ENCODE data around the gene TTC28.
A peak's percentile ranks its signal among the peaks of the same experiment; 100 is the strongest.

The TTC28 gene

GRCh38 chr22:28208787-28209186 lies 470.9 kb downstream of the TTC28 start:
- Histone ChIP-seq H3K56ac (ENCODE audit: low read length) (no peak overlapping the region), H3K4ac (ENCODE audit: low read depth, low read length) (no peak overlapping the region), H3K4me3 (ENCODE audit: low read length) (no peak overlapping the region), H3K79me1 (ENCODE audit: low read length) (no peaks in the 10 kb centered on the region), H3K23ac (ENCODE audit: low read length) (peak overlapping the region; percentile 29), H4K8ac (ENCODE audit: low read depth, low read length) (no peak overlapping the region), H3K36me3 (ENCODE audit: control insufficient read depth, insufficient read depth, low read length) (no peaks in the 10 kb centered on the region), H2BK120ac (ENCODE audit: low read depth, low read length) (no peak overlapping the region), H2BK5ac (ENCODE audit: low read length) (no peak overlapping the region), H3K4me1 (ENCODE audit: control insufficient read depth, low read depth, low read length) (peaks cover 5% of the 10 kb centered on the region), H2BK15ac (replicated peaks; ENCODE audit: low read depth) (no peak overlapping the region), H3K9ac (ENCODE audit: low read length) (no peak overlapping the region), H3K4me2 (ENCODE audit: low read length) (no peak overlapping the region), H3K18ac (ENCODE audit: low read length) (no peak overlapping the region), H3K27me3 (ENCODE audit: insufficient read depth, low read length, poor library complexity) (no peaks in the 10 kb centered on the region), H4K5ac (ENCODE audit: low read length) (no peak overlapping the region), H3K27ac (ENCODE audit: low read depth, low read length) (no peak overlapping the region), H2AK5ac (ENCODE audit: low read length) (no peak overlapping the region), H3K79me2 (ENCODE audit: control insufficient read depth, insufficient read depth, low read length) (no peaks in the 10 kb centered on the region)
- no CpG with 5 or more reads among the region's 2 CpGs for WGBS (ENCODE audit: extremely low coverage, insufficient coverage, low lambda C conversion rate)
- no peak for DNase-seq

GRCh38 chr22:28208036-28208435 lies 471.6 kb downstream of the TTC28 start:
- Histone ChIP-seq H3K79me1 (ENCODE audit: low read length) (no peaks in the 10 kb centered on the region), H3K18ac (ENCODE audit: low read length) (no peak overlapping the region), H3K4me1 (ENCODE audit: control insufficient read depth, low read depth, low read length) (peaks cover 5% of the 10 kb centered on the region), H2BK15ac (replicated peaks; ENCODE audit: low read depth) (no peak overlapping the region), H4K8ac (ENCODE audit: low read depth, low read length) (no peak overlapping the region), H2AK5ac (ENCODE audit: low read length) (no peak overlapping the region), H3K9ac (ENCODE audit: low read length) (no peak overlapping the region), H3K79me2 (ENCODE audit: control insufficient read depth, insufficient read depth, low read length) (no peaks in the 10 kb centered on the region), H2BK5ac (ENCODE audit: low read length) (no peak overlapping the region), H4K5ac (ENCODE audit: low read length) (no peak overlapping the region), H3K56ac (ENCODE audit: low read length) (no peak overlapping the region), H3K4me3 (ENCODE audit: low read length) (no peak overlapping the region), H3K27ac (ENCODE audit: low read depth, low read length) (no peak overlapping the region), H3K4me2 (ENCODE audit: low read length) (no peak overlapping the region), H3K36me3 (ENCODE audit: control insufficient read depth, insufficient read depth, low read length) (no peaks in the 10 kb centered on the region), H3K27me3 (ENCODE audit: insufficient read depth, low read length, poor library complexity) (no peaks in the 10 kb centered on the region), H3K23ac (ENCODE audit: low read length) (no peak overlapping the region), H3K4ac (ENCODE audit: low read depth, low read length) (no peak overlapping the region), H2BK120ac (ENCODE audit: low read depth, low read length) (no peak overlapping the region)
- DNase-seq: no peak
- WGBS (ENCODE audit: extremely low coverage, insufficient coverage, low lambda C conversion rate): no CpG with 5 or more reads among the region's 2 CpGs

- Histone ChIP-seq H2BK15ac (replicated peaks; ENCODE audit: low read depth) (no peak overlapping the region), H3K79me1 (ENCODE audit: low read length) (no peaks in the 10 kb centered on the region), H3K4me3 (ENCODE audit: low read length) (no peak overlapping the region), H3K4me1 (ENCODE audit: control insufficient read depth, low read depth, low read length) (peaks cover 5% of the 10 kb centered on the region), H3K27ac (ENCODE audit: low read depth, low read length) (no peak overlapping the region), H3K56ac (ENCODE audit: low read length) (no peak overlapping the region), H2BK120ac (ENCODE audit: low read depth, low read length) (no peak overlapping the region), H3K23ac (ENCODE audit: low read length) (no peak overlapping the region), H3K18ac (ENCODE audit: low read length) (no peak overlapping the region), H2AK5ac (ENCODE audit: low read length) (no peak overlapping the region), H3K4ac (ENCODE audit: low read depth, low read length) (no peak overlapping the region), H3K4me2 (ENCODE audit: low read length) (no peak overlapping the region), H4K5ac (ENCODE audit: low read length) (no peak overlapping the region), H2BK5ac (ENCODE audit: low read length) (no peak overlapping the region), H3K36me3 (ENCODE audit: control insufficient read depth, insufficient read depth, low read length) (no peaks in the 10 kb centered on the region), H3K79me2 (ENCODE audit: control insufficient read depth, insufficient read depth, low read length) (no peaks in the 10 kb centered on the region), H3K9ac (ENCODE audit: low read length) (no peak overlapping the region), H4K8ac (ENCODE audit: low read depth, low read length) (no peak overlapping the region), H3K27me3 (ENCODE audit: insufficient read depth, low read length, poor library complexity) (no peaks in the 10 kb centered on the region)
- DNase-seq: no peak
- no CpG with 5 or more reads among the region's 6 CpGs for WGBS (ENCODE audit: extremely low coverage, insufficient coverage, low lambda C conversion rate)
These were observed 472.2 kb downstream of the TTC28 start for GRCh38 chr22:28207281-28208030.

GRCh38 chr22:28205926-28206325 lies 473.7 kb downstream of the TTC28 start:
- Histone ChIP-seq H4K8ac (ENCODE audit: low read depth, low read length) (no peak overlapping the region), H3K27ac (ENCODE audit: low read depth, low read length) (no peak overlapping the region), H3K79me1 (ENCODE audit: low read length) (no peaks in the 10 kb centered on the region), H3K56ac (ENCODE audit: low read length) (no peak overlapping the region), H4K5ac (ENCODE audit: low read length) (no peak overlapping the region), H3K4me2 (ENCODE audit: low read length) (no peak overlapping the region), H3K27me3 (ENCODE audit: insufficient read depth, low read length, poor library complexity) (no peaks in the 10 kb centered on the region), H2BK15ac (replicated peaks; ENCODE audit: low read depth) (no peak overlapping the region), H3K4me1 (ENCODE audit: control insufficient read depth, low read depth, low read length) (peaks cover 5% of the 10 kb centered on the region), H3K79me2 (ENCODE audit: control insufficient read depth, insufficient read depth, low read length) (no peaks in the 10 kb centered on the region), H2BK5ac (ENCODE audit: low read length) (no peak overlapping the region), H3K23ac (ENCODE audit: low read length) (no peak overlapping the region), H3K18ac (ENCODE audit: low read length) (no peak overlapping the region), H3K36me3 (ENCODE audit: control insufficient read depth, insufficient read depth, low read length) (no peaks in the 10 kb centered on the region), H3K9ac (ENCODE audit: low read length) (no peak overlapping the region), H3K4me3 (ENCODE audit: low read length) (no peak overlapping the region), H2BK120ac (ENCODE audit: low read depth, low read length) (no peak overlapping the region), H3K4ac (ENCODE audit: low read depth, low read length) (no peak overlapping the region), H2AK5ac (ENCODE audit: low read length) (no peak overlapping the region)
- DNase-seq: no peak
- no CpG with 5 or more reads among the region's 1 CpG for WGBS (ENCODE audit: extremely low coverage, insufficient coverage, low lambda C conversion rate)

GRCh38 chr22:28204382-28204781 lies 475.3 kb downstream of the TTC28 start:
- Histone ChIP-seq H3K23ac (ENCODE audit: low read length) (no peak overlapping the region), H2BK5ac (ENCODE audit: low read length) (no peak overlapping the region)

GRCh38 chr22:28203286-28203685 lies 476.4 kb downstream of the TTC28 start:
- H2BK15ac ChIP-seq (replicated peaks; ENCODE audit: low read depth): no peak overlapping the region
- no peak overlapping the region for H3K23ac ChIP-seq (ENCODE audit: low read length)
- no peak overlapping the region for H3K27ac ChIP-seq (ENCODE audit: low read depth, low read length)
- WGBS (ENCODE audit: extremely low coverage, insufficient coverage, low lambda C conversion rate): no CpG with 5 or more reads among the region's 1 CpG
- no peaks in the 10 kb centered on the region for H3K27me3 ChIP-seq (ENCODE audit: insufficient read depth, low read length, poor library complexity)
- H4K5ac ChIP-seq (ENCODE audit: low read length): no peak overlapping the region
- H3K4ac ChIP-seq (ENCODE audit: low read depth, low read length): no peak overlapping the region
- no peak overlapping the region for H3K4me2 ChIP-seq (ENCODE audit: low read length)
- no peaks in the 10 kb centered on the region for H3K36me3 ChIP-seq (ENCODE audit: control insufficient read depth, insufficient read depth, low read length)
- no peak overlapping the region for H3K18ac ChIP-seq (ENCODE audit: low read length)
- H3K4me3 ChIP-seq (ENCODE audit: low read length): no peak overlapping the region
- no peak overlapping the region for H3K56ac ChIP-seq (ENCODE audit: low read length)
- no peak overlapping the region for H2BK5ac ChIP-seq (ENCODE audit: low read length)
- H3K79me2 ChIP-seq (ENCODE audit: control insufficient read depth, insufficient read depth, low read length): no peaks in the 10 kb centered on the region
- H3K79me1 ChIP-seq (ENCODE audit: low read length): no peaks in the 10 kb centered on the region
- no peaks in the 10 kb centered on the region for H3K4me1 ChIP-seq (ENCODE audit: control insufficient read depth, low read depth, low read length)
- no peak overlapping the region for H3K9ac ChIP-seq (ENCODE audit: low read length)
- DNase-seq: no peak
- no peak overlapping the region for H2AK5ac ChIP-seq (ENCODE audit: low read length)
- H2BK120ac ChIP-seq (ENCODE audit: low read depth, low read length): no peak overlapping the region
- no peak overlapping the region for H4K8ac ChIP-seq (ENCODE audit: low read depth, low read length)

More at GRCh38 chr22:28204382-28204781, 475.3 kb downstream of the TTC28 start:
- Histone ChIP-seq H2BK120ac (ENCODE audit: low read depth, low read length) (no peak overlapping the region), H3K36me3 (ENCODE audit: control insufficient read depth, insufficient read depth, low read length) (no peaks in the 10 kb centered on the region), H3K56ac (ENCODE audit: low read length) (no peak overlapping the region), H3K79me1 (ENCODE audit: low read length) (no peaks in the 10 kb centered on the region), H2AK5ac (ENCODE audit: low read length) (no peak overlapping the region), H3K27me3 (ENCODE audit: insufficient read depth, low read length, poor library complexity) (no peaks in the 10 kb centered on the region), H3K4me2 (ENCODE audit: low read length) (no peak overlapping the region), H3K9ac (ENCODE audit: low read length) (no peak overlapping the region), H3K4me1 (ENCODE audit: control insufficient read depth, low read depth, low read length) (peaks cover 5% of the 10 kb centered on the region), H2BK15ac (replicated peaks; ENCODE audit: low read depth) (no peak overlapping the region), H3K79me2 (ENCODE audit: control insufficient read depth, insufficient read depth, low read length) (no peaks in the 10 kb centered on the region), H3K4me3 (ENCODE audit: low read length) (no peak overlapping the region), H3K27ac (ENCODE audit: low read depth, low read length) (no peak overlapping the region), H4K8ac (ENCODE audit: low read depth, low read length) (no peak overlapping the region), H3K4ac (ENCODE audit: low read depth, low read length) (no peak overlapping the region), H4K5ac (ENCODE audit: low read length) (no peak overlapping the region), H3K18ac (ENCODE audit: low read length) (no peak overlapping the region)
- no CpG with 5 or more reads among the region's 1 CpG for whole genome bisulfite sequencing (ENCODE audit: extremely low coverage, insufficient coverage, low lambda C conversion rate)
- no peak for DNase-seq

Data from mesendoderm (in vitro differentiated cells).